BLaER1 treated with 17β-estradiol and CSF1 and Interleukin-3, amounts not matched to agents 10 nM and 100 nM (cell line): Measurements from ENCODE around the gene BCL3.

Experiments used
- H3K27ac ChIP-seq, 11 experiments: shearing (Covaris generic); formaldehyde crosslinking; 2 replicates each; pipeline ENCODE4 v1.8.1; 2022
- H3K27me3 ChIP-seq, 11 experiments: shearing (Covaris generic); formaldehyde crosslinking; 2 replicates each; pipeline ENCODE4 v1.8.1; 2022
- H3K36me3 ChIP-seq, 11 experiments: shearing (Covaris generic); formaldehyde crosslinking; 2 replicates each; pipeline ENCODE4 v1.8.1; 2022
- H3K4me1 ChIP-seq, 10 experiments: shearing (Covaris generic); formaldehyde crosslinking; 2 replicates each; pipeline ENCODE4 v1.8.1; 2022
- H3K4me2 ChIP-seq, 11 experiments: shearing (Covaris generic); formaldehyde crosslinking; 2 replicates each; pipeline ENCODE4 v1.8.1; 2022
- H3K4me3 ChIP-seq, 10 experiments: shearing (Covaris generic); formaldehyde crosslinking; 2 replicates each; pipeline ENCODE4 v1.8.1; 2022
- H3K9ac ChIP-seq, 11 experiments: shearing (Covaris generic); formaldehyde crosslinking; 2 replicates each; pipeline ENCODE4 v1.8.1; 2022
- H3K9me3 ChIP-seq, 11 experiments: shearing (Covaris generic); formaldehyde crosslinking; replicated peaks in 1 of 11; 2 replicates each; pipeline ENCODE4 v1.8.1; 2022
- H4K20me1 ChIP-seq, 11 experiments: shearing (Covaris generic); formaldehyde crosslinking; 2 replicates each; pipeline ENCODE4 v1.8.1; 2022
- Cebpa-rat ChIP-seq, 11 experiments: shearing (Covaris generic); IDR thresholded peaks; 2 replicates each; pipeline ENCODE4 v1.8.1; 2022

BCL3 gene

GRCh38 chr19:44808463-44809371 lies 60.2 kb downstream of the BCL3 start, which contains the start of gene BCAM:
TSS of gene BCAM (plus strand) at chr19:44809103. CDS start at chr19:44809125, 22 bp downstream.
- no peaks in the 10 kb centered on the region; a peak in 2 of 22 replicates for H3K27me3 ChIP-seq
- H3K4me1 ChIP-seq, result peaks cover 16 to 30% (median 24%) of the 10 kb centered on the region in 10 experiments
- no peak for TF ChIP-seq Cebpa-rat (IDR thresholded peaks at IDR 0.05)
- no peaks in the 10 kb centered on the region for H3K9me3 ChIP-seq
- H3K27ac ChIP-seq, result peak within 1 kb of the TSS in 6 of 11 experiments; percentile 39 to 55 (median 50); a peak in 9 of 22 replicates
- H4K20me1 ChIP-seq, result no peaks in the 10 kb centered on the region
- peak within 1 kb of the TSS; percentile 94 to 100 (median 99) for H3K4me2 ChIP-seq
- H3K4me3 ChIP-seq, result peak within 1 kb of the TSS; percentile 50 to 73 (median 60)
- no peaks in the 10 kb centered on the region; a peak in 2 of 22 replicates for H3K36me3 ChIP-seq
- H3K9ac ChIP-seq, result peak within 1 kb of the TSS; percentile 40 to 80 (median 74); a peak in 21 of 22 replicates
